RWPE1 (cell line): Measurements from ENCODE around the gene CENATAC.

Experiments used
- CTCF ChIA-PET: fragments of 350-600 bp; sonication (Branson Sonifier 250); formaldehyde crosslinking; extraction: SDS; loops from one replicate; lab custom pipeline; 2021; lab: Yijun Ruan, JAX
- POLR2A ChIA-PET: fragments of 400-600 bp; formaldehyde crosslinking; extraction: SDS; loops from one replicate; lab custom pipeline; 2020; ENCODE audit warnings: antibody characterized with exemption; ENCODE audit not compliant: low non-redundant PET; lab: Yijun Ruan, JAX
- DNase-seq: peaks from one replicate; pipeline ENCODE4 v3.0.0; 2012; ENCODE audit warnings: low spot score
- H3K27ac ChIP-seq: fragments of 450-650 bp; 2 replicates; pipeline ENCODE4 v1.5.1; 2017
- TF ChIP-seq, protein P1 (sequence below): fragments of 450-650 bp; conservative IDR thresholded peaks from 2 replicates; pipeline ENCODE4 v1.5.1; 2017; ENCODE audit warnings: low read depth, mild to moderate bottlenecking

The CENATAC gene

DNA sequence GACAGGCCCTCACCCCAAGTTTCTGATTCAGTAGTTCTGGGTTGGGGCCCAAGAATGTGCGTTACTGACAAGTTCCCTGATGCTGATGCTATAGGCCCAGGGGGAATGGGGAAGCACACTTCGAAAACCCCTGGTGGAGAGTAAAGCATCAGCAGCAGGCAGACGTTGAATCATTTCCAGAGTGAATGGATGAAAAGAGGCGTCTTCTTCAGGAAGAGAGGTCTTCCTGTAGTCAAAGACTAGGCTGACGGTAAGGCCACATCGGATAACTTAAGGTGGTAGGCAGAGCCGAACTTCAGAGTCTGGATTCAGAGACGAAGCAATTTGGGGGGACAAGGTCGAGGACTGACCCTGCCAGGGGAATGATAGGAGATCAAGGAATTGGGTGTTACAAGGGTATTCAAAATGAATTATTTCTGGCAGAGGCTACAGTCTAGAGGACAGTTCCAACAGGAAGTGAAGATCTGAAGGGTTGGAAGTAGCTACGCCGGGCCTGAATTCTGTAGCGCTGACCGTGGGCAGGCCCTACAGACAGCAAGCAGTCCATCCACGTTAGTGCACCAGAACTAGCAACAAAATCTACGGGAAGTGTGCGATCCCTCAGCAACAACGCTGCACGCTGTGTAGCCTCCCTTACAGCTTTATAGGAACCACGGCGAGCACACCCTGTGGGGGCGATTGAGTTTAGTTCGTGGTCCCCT is 862 bp upstream of the CENATAC start:
- peak overlapping the region; percentile 83 for H3K27ac ChIP-seq
- TF ChIP-seq, protein P1, sequence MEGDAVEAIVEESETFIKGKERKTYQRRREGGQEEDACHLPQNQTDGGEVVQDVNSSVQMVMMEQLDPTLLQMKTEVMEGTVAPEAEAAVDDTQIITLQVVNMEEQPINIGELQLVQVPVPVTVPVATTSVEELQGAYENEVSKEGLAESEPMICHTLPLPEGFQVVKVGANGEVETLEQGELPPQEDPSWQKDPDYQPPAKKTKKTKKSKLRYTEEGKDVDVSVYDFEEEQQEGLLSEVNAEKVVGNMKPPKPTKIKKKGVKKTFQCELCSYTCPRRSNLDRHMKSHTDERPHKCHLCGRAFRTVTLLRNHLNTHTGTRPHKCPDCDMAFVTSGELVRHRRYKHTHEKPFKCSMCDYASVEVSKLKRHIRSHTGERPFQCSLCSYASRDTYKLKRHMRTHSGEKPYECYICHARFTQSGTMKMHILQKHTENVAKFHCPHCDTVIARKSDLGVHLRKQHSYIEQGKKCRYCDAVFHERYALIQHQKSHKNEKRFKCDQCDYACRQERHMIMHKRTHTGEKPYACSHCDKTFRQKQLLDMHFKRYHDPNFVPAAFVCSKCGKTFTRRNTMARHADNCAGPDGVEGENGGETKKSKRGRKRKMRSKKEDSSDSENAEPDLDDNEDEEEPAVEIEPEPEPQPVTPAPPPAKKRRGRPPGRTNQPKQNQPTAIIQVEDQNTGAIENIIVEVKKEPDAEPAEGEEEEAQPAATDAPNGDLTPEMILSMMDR = no peak
- POLR2A ChIA-PET = interaction anchor here (0.5 kb wide), 1 partner anchor 12 kb away, joined by 3 read pairs; no protein-coding TSS in a partner anchor
- no peak for DNase-seq
- CTCF ChIA-PET = interaction anchor here (0.6 to 1.0 kb wide), 2 partner anchors 19 to 1765 kb away, joined by 3 read pairs; partner anchors contain the start of genes PCSK7 and RNF214

DNA sequence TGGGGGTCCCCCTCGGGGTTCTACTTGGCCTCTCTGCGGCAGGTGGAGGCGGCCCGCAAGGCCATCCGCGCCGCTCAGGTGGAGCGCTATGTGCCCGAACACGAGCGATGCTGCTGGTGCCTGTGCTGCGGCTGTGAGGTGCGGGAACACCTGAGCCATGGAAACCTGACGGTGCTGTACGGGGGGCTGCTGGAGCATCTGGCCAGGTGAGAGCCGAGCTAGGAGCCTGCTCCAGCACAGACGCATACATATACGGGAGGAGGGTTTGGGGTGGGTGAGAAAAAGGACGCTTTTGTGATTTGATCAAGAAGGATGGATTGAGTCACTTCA is 415 bp downstream of the CENATAC start:
- DNase-seq = no peak

DNA sequence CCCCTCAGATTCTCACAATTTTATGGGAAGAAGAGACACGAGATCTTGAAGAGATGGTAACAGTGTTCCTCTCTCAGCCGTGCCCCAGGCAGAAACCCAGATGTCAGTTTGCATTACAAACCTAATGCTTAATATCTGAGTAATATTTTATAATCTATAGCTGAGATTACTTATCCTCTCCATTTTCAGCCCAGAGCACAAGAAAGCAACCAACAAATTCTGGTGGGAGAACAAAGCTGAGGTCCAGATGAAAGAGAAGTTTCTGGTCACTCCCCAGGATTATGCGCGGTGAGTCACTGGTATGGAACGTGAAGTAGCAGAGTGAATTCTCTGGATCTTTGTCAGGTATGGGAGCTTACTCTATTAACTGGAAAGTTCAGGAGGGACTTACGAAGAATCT is 884 bp downstream of the CENATAC start:
- TF ChIP-seq, protein P1 = no peak
- ChIA-PET CTCF (interaction anchor here (1.0 kb wide), 3 partner anchors 16 to 89 kb away, joined by 3 to 4 read pairs (median 4); no protein-coding TSS in a partner anchor), POLR2A (no interaction called here)
- peak; percentile 82 for DNase-seq
- peak overlapping the region; percentile 83 for H3K27ac ChIP-seq

More for the DNA sequence above, 415 bp downstream of the CENATAC start:
- peak overlapping the region; percentile 83 for H3K27ac ChIP-seq
- TF ChIP-seq, protein P1 = no peak
- ChIA-PET CTCF (interaction anchor here (1.0 kb wide), 3 partner anchors 16 to 89 kb away, joined by 3 to 4 read pairs (median 4); no protein-coding TSS in a partner anchor), POLR2A (no interaction called here)

DNA sequence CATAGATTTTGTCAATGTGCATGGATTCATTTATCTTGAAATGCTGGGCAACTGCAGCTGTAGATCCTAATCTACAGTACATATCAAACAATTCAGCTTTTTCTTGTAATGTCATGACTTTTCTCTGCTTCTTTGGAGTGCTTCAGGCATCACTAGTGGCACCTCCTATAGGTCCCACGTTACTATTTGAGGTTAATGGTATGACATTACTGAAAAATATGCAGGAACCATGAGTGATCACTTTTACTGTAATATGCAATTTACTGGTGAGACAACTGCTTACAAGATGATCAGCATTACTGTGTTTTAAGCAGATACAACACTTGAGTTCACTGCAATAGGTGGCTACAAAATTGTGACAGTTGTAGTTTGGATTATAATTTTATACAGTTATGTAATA is 3.0 kb downstream of the CENATAC start:
- no peak overlapping the region; the same call in 1 of the 2 replicates for H3K27ac ChIP-seq
- TF ChIP-seq, protein P1 = no peak
- CTCF ChIA-PET = interaction anchor here (0.6 kb wide), 1 partner anchor 408 kb away, joined by 3 read pairs; no protein-coding TSS in a partner anchor
- POLR2A ChIA-PET = no interaction called here
- no peak for DNase-seq

DNA sequence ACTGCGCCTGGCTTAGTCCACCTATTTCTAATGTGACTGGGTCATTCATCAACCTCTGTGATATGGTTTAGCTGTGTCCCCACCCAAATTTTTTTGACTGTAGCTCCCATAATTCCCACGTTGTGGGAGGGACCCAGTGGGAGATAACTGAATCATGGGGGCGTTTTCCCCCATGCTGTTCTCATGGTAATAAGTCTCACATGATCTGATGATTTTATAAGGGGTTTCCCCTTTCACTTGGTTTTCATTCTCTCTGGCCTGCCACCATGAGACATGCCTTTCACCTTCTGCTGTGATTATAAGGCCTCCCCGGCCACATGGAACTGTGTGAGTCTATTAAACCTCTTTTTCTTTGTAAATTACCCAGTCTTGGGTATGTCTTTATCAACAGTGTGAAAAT is 8.7 kb downstream of the CENATAC start:
- TF ChIP-seq, protein P1 = no peak
- no peak for DNase-seq
- ChIA-PET POLR2A (no interaction called here), CTCF (no interaction called here)
- no peak overlapping the region; the same call in 1 of the 2 replicates for H3K27ac ChIP-seq

DNA sequence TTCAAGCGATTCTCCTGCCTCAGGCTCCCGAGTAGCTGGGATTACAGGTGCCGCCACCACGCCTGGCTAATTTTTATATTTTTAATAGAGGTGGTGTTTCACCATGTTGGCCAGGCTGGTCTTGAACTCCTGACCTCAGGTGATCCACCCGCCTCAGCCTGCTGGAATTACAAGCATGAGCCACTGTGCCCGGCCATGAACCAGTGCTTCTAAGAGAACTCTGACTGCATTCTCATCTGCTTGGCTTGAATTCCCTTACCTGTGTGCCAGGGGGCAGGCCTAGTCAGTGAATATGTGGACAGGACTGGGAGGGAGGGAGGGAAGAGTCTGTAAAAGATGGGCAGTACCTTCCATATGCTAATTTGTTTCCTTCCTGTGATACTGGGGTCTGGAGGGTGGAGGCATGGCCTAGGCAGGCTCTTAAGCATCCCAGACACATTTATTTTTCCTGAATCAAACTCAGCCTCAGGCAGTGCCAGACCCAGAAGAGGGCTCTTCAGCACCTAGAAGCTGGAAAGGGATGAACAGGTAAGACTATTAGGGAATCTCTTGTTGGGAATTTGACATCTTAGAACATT is 13.6 kb downstream of the CENATAC start:
- POLR2A ChIA-PET = no interaction called here
- DNase-seq = no peak
- H3K27ac ChIP-seq = peak overlapping the region; percentile 57
- CTCF ChIA-PET = no interaction called here
- TF ChIP-seq, protein P1 = no peak
